C1 segment of cervical spinal cord (tissue), 14 donors: ENCODE measurements around the gene SLC4A1AP.

ENCODE experiments used
- DNase-seq, 14 donors: peaks; one replicate each; lab custom pipeline; 2025; lab: John Stamatoyannopoulos, UW

Gene SLC4A1AP

GRCh38 chr2:27742571-27742970 is 78.9 kb downstream of the SLC4A1AP start:
- no peak for DNase-seq
